Measurements from ENCODE around the gene TFAP2C.

DNA sequence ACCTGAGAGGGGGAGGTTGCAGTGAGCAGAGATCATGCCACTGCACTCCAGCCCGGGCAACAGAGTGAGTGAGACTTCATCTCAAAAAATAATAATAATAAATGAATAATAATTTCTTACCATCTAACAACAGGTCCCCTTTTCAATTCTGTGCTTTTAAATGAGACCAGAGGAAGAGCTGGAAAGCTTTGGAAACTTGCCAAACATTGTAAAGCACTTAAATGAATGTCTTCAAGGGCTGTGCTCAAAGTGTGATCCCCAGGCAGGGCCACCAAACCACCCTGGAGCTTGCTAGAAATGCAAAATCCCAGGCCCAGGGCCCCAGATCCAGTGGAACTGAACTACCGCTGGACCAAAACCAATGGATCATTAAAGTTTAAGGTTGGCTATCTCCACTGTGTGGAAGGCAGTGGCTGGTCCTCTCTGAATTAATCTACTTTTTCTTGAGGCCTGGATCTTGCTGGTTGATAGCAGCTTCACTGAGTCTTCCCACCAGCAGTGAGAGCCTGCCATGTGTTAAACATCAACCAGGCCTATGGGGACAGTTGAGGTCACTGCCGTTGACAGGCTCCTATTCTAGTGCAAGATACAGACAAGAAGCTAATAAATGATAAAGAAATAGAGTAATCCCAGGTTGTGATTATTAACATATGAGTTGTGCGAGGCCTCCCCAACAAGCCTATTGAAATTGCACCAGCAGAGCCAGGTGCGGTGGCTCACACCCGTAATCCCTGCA lies 23.7 kb upstream of the TFAP2C start:
- TF ChIP-seq, protein P1, sequence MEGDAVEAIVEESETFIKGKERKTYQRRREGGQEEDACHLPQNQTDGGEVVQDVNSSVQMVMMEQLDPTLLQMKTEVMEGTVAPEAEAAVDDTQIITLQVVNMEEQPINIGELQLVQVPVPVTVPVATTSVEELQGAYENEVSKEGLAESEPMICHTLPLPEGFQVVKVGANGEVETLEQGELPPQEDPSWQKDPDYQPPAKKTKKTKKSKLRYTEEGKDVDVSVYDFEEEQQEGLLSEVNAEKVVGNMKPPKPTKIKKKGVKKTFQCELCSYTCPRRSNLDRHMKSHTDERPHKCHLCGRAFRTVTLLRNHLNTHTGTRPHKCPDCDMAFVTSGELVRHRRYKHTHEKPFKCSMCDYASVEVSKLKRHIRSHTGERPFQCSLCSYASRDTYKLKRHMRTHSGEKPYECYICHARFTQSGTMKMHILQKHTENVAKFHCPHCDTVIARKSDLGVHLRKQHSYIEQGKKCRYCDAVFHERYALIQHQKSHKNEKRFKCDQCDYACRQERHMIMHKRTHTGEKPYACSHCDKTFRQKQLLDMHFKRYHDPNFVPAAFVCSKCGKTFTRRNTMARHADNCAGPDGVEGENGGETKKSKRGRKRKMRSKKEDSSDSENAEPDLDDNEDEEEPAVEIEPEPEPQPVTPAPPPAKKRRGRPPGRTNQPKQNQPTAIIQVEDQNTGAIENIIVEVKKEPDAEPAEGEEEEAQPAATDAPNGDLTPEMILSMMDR (IDR thresholded peaks at IDR 0.05) = no peak
- TF ChIP-seq EP300 (IDR thresholded peaks at IDR 0.05) = no peak
- TF ChIP-seq POLR2AphosphoS5 (IDR thresholded peaks at IDR 0.05) = no peak
